HEK293T (cell line): ENCODE results near the gene FN1.

Experiments used
- BHLHE40 ChIP-seq: fragments of 450-650 bp; IDR thresholded peaks from 2 replicates; pipeline ENCODE4 v1.6.1; 2016; ENCODE audit warnings: mild to moderate bottlenecking, moderate library complexity, borderline replicate concordance
- CTBP1 ChIP-seq: fragments of 450-650 bp; IDR thresholded peaks from 2 replicates; pipeline ENCODE4 v1.6.1; 2016; ENCODE audit warnings: borderline replicate concordance
- ELF4 ChIP-seq: fragments of 450-650 bp; IDR thresholded peaks from 2 replicates; pipeline ENCODE4 v1.6.1; 2017; ENCODE audit warnings: antibody characterized with exemption
- FOXK2 ChIP-seq: fragments of 450-650 bp; IDR thresholded peaks from 2 replicates; pipeline ENCODE4 v1.6.1; 2016; ENCODE audit warnings: mild to moderate bottlenecking
- L3MBTL2 ChIP-seq: fragments of 450-650 bp; conservative IDR thresholded peaks from 2 replicates; pipeline ENCODE4 v1.6.1; 2016; ENCODE audit warnings: mild to moderate bottlenecking
- SP1 ChIP-seq: fragments of 450-650 bp; IDR thresholded peaks from 2 replicates; pipeline ENCODE4 v1.6.1; 2017

GRCh38 chr2:215384710-215385109, 51.2 kb downstream of the FN1 start:
- TF ChIP-seq SP1: no peak
- TF ChIP-seq FOXK2: no peak
- no peak for TF ChIP-seq CTBP1
- no peak for TF ChIP-seq BHLHE40
- TF ChIP-seq ELF4: no peak
- TF ChIP-seq L3MBTL2: no peak
